ENCODE data around the gene H2BK1. TPM values are rescaled to one million over a fixed set of nuclear protein-coding genes. Genes with fewer than 3 reads are reported as not detected.

H2BK1 gene
- total and polyA plus RNA-seq, 4 donors: 0.52 TPM; not detected in 3

GRCh38 chr7:151201344-151201743 is 8.9 kb downstream of the H2BK1 start:
- ATAC-seq (ENCODE audit: insufficient read depth, low FRiP score) (no peak), DNase-seq (no peak)
- no peak overlapping the region for H3K4me3 ChIP-seq
- TF ChIP-seq CTCF (IDR thresholded peaks at IDR 0.05; ENCODE audit: control extremely low read depth, extremely low read depth): no peak
- no peaks in the 10 kb centered on the region for H3K36me3 ChIP-seq (ENCODE audit: control insufficient read depth in 4 of 4, insufficient read depth in 4 of 4, low read length in 4 of 4)
- H3K27me3 ChIP-seq (ENCODE audit: control insufficient read depth in 3 of 3, insufficient read depth in 3 of 3, low read length in 2 of 3): peaks cover 0 to 7% (median 0%) of the 10 kb centered on the region in 3 donors
- peaks cover 0 to 20% (median 0%) of the 10 kb centered on the region in 5 donors for H3K4me1 ChIP-seq (ENCODE audit: control insufficient read depth in 5 of 5, insufficient read depth in 5 of 5, low read length in 5 of 5)
- 80 to 89% methylated on average over 3 of the region's 3 CpGs for WGBS, 2 donors
- H3K27ac ChIP-seq (ENCODE audit: low read depth in 1 of 2, low read length in 1 of 2): no peak overlapping the region
- H3K9me3 ChIP-seq (ENCODE audit: control insufficient read depth in 4 of 4, insufficient read depth in 3 of 4, low read length in 3 of 4): no peaks in the 10 kb centered on the region
- no peak overlapping the region for H3K9ac ChIP-seq (ENCODE audit: insufficient read depth in 1 of 2, low read length in 2 of 2)

GRCh38 chr7:151198945-151199848 is 11.1 kb downstream of the H2BK1 start:
- Histone ChIP-seq H3K36me3 (ENCODE audit: control insufficient read depth in 4 of 4, insufficient read depth in 4 of 4, low read length in 4 of 4) (no peaks in the 10 kb centered on the region), H3K27me3 (ENCODE audit: control insufficient read depth in 3 of 3, insufficient read depth in 3 of 3, low read length in 2 of 3) (peaks cover 0 to 2% (median 0%) of the 10 kb centered on the region in 3 donors), H3K9ac (ENCODE audit: insufficient read depth in 1 of 2, low read length in 2 of 2) (no peak overlapping the region), H3K9me3 (ENCODE audit: control insufficient read depth in 4 of 4, insufficient read depth in 3 of 4, low read length in 3 of 4) (no peaks in the 10 kb centered on the region), H3K27ac (ENCODE audit: low read depth in 1 of 2, low read length in 1 of 2) (no peak overlapping the region), H3K4me3 (no peak overlapping the region), H3K4me1 (ENCODE audit: control insufficient read depth in 5 of 5, insufficient read depth in 5 of 5, low read length in 5 of 5) (peaks cover 0 to 20% (median 0%) of the 10 kb centered on the region in 5 donors)
- DNase-seq (peak; percentile 89 to 93 (median 93)), ATAC-seq (ENCODE audit: insufficient read depth, low FRiP score) (no peak)
- TF ChIP-seq CTCF (IDR thresholded peaks at IDR 0.05; ENCODE audit: control extremely low read depth, extremely low read depth): no peak
- WGBS, 2 donors: 65 to 80% methylated on average over 30 of the region's 30 CpGs

- no peak overlapping the region for H3K4me3 ChIP-seq
- no peak overlapping the region for H3K27ac ChIP-seq (ENCODE audit: low read depth in 1 of 2, low read length in 1 of 2)
- DNase-seq (no peak), ATAC-seq (ENCODE audit: insufficient read depth, low FRiP score) (no peak)
- no peaks in the 10 kb centered on the region for H3K27me3 ChIP-seq (ENCODE audit: control insufficient read depth in 3 of 3, insufficient read depth in 3 of 3, low read length in 2 of 3)
- no peak for TF ChIP-seq CTCF (IDR thresholded peaks at IDR 0.05; ENCODE audit: control extremely low read depth, extremely low read depth)
- no peak overlapping the region for H3K9ac ChIP-seq (ENCODE audit: insufficient read depth in 1 of 2, low read length in 2 of 2)
- peaks cover 0 to 20% (median 0%) of the 10 kb centered on the region in 5 donors for H3K4me1 ChIP-seq (ENCODE audit: control insufficient read depth in 5 of 5, insufficient read depth in 5 of 5, low read length in 5 of 5)
- no peaks in the 10 kb centered on the region for H3K36me3 ChIP-seq (ENCODE audit: control insufficient read depth in 4 of 4, insufficient read depth in 4 of 4, low read length in 4 of 4)
- H3K9me3 ChIP-seq (ENCODE audit: control insufficient read depth in 4 of 4, insufficient read depth in 3 of 4, low read length in 3 of 4): no peaks in the 10 kb centered on the region
These were observed 12.4 kb downstream of the H2BK1 start for GRCh38 chr7:151197932-151198331.
